ENCODE data around the gene ANKRD34C.

ANKRD34C gene

DNA sequence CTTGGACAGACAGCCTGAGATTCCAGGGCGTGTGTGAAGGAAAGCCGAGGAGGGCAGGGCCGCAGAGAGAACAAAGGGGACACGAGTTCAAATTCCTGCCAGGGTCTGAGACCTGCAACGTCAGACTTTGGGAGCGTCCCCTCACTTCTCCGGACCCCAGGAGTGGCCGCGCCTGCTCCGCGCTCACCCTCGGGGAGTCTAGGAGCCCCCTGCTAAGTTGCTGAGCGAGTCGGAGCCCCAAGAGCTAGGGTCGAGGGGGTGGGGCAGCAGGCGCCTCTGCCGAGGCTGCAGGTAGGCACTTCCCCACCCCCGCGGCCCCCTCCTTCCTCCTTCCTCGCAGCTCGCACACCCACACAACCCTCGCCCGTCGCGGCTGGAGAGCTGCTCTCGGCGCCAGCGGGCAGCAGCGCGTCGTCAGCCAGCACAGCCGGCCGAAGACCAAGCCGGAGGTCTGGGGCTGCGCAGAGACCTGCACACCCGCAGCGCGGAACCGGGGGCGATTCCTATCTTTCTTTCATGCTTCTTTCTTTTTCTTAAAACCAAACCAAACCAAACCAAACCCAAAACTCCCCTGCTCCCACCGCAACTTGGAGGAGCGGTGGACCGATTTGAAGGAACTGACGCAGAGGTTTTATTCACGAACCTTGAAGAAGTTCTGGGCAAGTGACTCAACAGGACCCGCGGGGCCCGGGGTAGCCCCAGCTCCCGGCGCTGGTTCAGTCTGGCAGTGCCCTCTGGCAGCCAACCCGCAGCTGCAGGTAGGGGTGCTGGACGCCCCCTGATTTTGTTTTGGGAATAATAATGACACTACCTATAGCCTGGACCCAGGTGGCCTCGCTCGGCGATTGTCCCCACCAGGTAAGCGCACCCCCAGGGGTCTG lies at the start of gene ANKRD34C:
TSS of gene ANKRD34C (plus strand) at position 352 of the 881 bp plus-strand sequence. CDS start 10,563 bp downstream, outside the sequence.
- FAIRE-seq: no peak

DNA sequence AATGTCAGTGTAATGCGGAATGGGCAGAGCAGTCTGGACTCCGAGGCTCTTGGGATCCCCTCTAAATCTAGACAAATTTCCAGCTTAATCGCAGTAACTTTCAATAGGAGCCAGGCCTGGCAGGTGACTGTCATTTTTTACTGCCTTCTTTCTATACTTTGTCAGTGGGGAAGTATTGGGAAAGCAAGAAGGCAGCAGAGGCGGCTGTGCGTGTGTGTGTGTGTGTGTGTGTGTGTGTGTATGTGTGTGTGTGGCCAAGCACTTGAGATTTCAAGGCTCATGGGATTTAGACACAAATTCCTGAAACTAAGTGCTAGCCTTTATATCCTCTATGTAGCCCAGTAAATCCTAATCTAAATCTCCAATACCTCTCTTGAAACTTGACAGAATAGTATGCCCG lies 49.3 kb upstream of the ANKRD34C start:
- no peak for FAIRE-seq

DNA sequence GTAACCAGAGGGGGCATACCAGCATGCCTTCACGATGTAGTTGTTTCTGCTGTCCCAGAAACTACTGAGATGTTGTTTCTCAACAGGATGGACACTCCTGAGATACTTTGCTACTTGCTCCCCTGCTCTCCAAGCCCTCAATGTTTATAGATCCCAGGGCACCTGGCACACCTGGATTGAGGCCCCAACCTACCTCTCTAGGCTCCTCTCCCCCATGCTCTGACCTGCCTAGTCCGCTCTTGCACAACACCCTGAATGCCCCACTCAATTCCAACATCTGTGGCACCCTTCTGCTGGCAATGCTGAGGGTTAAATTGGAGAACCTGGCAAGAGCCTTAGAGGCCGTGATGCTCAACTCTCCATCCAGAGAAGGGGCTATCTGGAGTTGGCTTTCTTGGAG lies 42.5 kb upstream of the ANKRD34C start:
- no peak for FAIRE-seq

DNA sequence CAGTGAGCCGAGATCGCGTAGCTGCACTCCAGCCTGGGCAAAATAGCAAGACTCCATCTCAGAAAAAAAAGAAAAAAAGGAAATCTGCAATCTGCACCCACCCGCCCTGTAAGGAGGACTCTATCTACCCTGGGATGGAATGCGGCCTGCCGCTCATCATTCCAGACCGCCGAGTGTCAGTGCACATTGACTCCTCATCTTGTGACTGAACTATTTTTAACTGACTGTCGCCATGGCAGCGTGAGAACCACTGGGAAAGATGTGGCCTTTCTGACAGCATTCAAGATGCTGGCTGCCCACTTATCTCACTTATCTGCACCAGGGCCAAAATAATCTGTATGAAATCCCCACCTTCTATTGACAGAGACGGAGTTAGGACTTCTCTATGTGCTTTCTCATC lies 38.8 kb upstream of the ANKRD34C start:
- no peak for FAIRE-seq

DNA sequence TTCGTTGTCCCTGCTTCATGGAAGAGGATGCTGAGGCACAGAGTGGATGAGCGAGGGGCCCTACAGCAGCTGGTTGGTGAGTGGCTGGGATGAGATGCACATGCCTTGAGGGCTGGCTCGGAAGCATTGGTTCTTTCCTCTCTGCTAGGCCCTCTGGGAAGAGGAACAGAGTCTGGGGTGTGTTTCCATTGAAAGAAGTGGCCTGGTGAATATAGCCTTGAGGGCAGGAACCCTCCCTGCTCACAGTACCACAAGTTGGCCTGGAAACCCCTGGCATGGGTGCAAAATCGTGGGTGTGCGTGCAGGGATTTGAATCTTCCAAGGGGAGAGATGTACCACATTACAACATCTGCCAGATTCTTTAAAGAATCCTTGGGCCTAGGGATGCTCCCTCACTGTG lies 37.6 kb upstream of the ANKRD34C start:
- no peak for FAIRE-seq

DNA sequence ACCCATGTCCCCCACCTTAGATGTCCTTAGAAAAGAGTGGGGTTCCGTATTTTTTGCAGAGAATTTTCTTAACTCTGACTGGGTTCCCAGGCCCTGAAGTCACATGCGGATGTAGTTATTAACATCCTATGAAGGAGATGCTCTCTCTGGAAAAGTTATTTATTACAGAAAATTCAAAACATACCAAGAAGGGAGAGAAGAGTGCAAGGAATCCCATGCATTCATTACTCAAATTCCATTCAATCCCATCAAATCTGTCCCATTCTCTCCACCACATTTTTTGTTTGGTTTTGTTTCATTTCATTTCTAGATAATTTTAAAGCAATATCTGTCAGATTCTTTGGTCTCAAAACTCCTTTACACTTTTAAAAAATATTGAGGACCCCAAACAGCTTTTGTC lies 34.3 kb upstream of the ANKRD34C start:
- FAIRE-seq: no peak

DNA sequence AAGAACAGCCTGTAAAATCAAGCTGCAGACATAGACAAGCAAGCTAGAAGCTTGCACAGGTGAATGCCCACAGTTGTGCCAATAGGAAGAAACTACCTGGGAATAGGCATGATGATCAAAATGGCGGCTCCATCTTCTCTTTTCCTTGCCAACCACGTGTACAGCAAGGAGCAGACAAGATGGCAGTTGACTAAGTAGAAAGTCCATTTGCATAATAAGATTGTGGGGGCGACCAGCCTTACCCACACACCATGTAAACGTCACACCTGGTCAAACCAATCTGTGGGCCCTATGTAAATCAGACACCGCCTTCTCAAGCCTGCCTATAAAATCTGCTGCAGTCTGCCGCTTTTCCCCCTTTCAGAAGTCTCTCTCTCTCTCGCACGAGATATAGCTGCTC lies 25.1 kb upstream of the ANKRD34C start:
- FAIRE-seq: no peak

DNA sequence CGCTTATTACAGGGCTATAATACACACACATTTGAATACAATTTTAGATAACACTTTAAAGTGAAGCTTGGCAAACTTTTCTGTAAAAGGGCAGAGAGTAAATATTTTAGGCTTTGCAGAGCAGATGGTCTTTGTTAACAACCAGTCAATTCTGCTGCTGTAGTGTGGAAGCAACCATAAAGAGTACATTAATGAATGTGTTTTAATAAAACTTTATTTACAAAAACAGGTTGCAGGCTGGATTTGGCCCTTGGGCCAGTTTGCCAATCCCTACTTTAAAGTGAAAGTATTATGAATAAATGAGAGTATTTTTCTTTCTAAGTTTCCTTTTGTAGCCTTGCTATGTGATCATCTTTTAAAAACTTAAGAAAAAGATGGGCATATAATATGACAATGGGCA lies 20.7 kb upstream of the ANKRD34C start:
- no peak for FAIRE-seq

DNA sequence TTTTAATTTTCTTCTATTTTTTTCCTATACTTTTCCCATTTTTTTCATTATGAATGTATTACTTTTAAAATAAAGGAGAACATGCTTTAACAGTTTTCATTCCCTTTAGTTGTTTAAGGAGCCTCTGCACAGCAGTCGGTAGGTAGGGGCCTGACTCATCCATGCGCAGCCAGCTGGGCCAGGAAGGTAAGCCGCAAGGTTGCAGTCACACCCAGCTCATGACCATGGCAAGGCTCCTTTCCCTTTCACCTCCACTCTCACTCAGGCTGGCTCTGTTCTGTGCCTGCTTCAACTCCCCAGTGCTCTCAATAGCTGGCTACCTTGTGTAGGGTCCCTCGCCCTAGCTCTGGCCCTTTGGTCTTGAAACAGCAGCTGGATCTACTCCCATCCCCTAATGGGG lies 17.4 kb upstream of the ANKRD34C start:
- FAIRE-seq: no peak

DNA sequence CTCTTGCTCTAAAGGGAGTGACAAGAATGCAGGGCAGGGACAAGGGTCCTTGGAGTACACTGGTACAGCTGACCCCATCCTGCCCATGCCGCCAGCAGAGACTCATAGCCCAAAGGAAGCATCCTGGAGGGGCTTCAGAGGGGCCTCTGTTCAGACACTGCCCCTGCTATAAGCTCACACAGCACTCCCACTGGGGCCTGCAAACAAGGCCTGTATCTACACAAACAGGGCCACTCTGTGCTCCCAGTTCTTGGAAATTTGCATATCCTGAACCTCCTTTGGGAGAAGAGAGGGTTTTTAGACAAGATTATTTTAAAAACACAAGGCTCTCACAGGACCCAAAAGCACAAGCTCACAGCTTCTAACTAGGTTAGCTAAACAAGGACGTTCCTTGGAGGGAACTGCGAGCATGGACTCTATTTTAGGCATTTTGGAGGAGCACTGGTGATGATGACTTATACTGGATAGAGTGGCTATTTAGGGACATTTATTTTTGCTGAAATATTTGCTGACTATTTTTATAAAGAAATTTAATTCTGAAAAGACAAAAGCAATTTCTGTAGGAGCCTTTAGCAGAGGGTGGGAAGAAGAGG lies 16.4 kb upstream of the ANKRD34C start:
- FAIRE-seq: no peak

DNA sequence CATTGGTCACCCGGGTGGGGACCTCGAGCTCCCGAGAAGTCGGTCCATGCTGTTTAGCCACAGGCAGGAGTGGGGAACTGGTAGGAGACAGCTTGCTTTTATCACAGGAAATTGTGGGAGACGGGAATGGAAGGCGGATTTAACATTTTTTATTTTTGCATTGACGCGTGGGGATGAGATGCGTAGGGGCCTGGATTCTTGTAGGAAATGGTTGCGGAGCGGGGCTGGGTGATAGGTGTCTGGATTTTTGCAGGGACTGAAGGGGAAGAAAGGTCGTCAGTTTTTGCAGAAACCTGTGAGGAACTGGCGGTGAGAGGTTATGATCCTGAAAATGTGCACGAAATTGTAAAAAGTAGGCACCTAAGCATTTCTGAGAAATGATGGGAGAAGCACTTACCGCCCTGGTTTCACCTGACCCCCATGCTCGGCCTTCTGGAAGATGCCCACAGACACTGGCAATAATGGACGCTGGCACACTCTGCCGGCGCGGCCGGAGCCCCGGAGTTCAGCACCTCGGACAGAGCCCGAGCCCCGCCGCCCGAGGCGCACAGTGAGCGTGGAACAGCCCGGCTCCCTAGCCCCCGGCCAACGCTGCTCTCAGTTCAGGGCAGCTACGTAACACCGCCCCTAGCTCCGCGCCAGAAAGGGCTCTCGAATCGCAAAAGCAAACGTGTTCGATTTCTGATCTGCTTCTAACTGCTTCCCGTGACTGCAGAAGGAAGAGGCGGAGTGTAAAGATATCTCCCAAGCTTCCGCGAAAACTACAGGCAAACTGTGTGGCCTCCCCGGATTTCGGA lies 928 bp downstream of the ANKRD34C start:
- FAIRE-seq: no peak

DNA sequence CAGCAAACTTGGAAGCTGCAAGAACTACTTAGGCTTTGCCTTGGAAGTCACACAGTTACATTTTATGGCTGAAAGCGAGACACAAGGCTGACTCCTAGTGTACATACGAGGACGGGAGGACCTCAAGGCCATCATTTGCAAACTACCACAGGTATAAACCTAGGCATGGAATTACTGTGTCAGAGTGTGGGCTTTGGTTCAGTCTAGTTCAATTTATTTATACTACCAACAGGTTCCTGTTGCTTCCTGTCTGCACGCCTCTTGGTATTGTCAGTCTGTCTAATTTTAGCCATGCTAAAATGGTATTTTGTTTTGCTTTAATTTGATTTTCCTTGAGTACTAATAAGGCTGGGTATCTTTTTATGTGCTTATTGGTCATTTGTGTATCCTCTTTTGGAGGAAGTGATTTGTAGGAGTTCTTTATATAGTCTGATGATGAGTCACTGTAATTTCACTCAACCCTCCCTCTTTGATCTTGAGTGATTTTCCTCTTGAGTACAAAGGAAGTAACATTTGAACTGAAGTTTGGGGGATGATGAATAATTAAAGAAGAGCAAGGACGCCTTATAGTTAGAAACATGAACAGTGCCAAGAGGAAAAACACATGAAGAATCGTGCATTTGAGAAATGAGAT lies 8.2 kb downstream of the ANKRD34C start:
- no peak for FAIRE-seq

DNA sequence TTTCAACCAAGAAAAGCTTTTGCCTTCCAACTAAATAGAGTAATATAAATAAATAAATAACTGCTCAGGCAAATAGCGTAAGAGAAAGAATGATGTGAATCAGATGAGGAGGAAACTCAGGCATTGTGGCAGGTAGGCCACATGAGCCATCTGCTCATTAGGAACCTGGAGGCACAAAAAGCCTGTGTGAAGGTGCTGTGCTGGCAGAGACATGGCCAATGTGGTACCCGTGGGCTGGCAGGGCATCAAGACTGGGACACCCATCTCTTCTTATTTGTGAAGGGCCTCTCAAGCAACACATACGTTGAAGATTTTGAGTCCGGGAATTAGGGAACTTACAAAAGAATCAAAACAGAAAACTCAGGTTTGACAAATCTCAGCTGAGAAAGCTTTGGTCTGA lies 9.5 kb downstream of the ANKRD34C start:
- FAIRE-seq: no peak

DNA sequence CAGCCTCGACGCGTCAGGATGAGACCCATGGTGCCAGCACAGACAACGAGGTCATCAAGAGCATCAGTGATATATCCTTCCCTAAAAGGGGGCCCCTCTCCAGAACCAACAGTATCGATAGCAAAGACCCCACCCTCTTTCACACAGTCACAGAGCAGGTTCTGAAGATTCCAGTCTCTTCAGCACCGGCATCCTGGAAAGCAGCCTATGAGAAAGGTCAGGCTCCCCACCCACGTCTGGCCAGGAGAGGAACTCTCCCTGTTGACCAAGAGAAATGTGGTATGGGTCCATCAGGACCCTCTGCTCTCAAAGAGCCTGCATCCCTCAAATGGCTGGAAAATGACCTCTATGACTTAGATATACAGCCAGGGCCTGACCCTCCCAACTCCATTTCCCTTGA lies 11.6 kb downstream of the ANKRD34C start:
- FAIRE-seq: no peak

DNA sequence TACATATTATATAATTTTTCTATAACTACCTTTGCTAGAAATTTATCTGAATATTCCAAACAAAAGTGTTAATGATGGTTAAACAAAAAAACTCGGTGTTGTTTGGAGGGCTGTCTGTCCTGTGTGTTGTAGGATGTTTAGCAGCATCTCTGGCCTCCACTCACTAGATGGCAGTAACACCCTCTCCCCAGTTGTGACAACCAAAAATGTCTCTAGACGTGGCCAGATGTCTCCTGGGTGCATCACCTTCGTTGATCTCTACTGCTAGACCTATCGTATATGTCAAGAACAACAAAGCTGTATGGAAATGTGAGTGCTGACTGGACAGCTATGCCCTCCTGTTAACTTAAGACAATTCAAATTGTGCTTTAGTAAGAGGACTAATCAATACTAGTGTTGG lies 14.1 kb downstream of the ANKRD34C start:
- FAIRE-seq: no peak

DNA sequence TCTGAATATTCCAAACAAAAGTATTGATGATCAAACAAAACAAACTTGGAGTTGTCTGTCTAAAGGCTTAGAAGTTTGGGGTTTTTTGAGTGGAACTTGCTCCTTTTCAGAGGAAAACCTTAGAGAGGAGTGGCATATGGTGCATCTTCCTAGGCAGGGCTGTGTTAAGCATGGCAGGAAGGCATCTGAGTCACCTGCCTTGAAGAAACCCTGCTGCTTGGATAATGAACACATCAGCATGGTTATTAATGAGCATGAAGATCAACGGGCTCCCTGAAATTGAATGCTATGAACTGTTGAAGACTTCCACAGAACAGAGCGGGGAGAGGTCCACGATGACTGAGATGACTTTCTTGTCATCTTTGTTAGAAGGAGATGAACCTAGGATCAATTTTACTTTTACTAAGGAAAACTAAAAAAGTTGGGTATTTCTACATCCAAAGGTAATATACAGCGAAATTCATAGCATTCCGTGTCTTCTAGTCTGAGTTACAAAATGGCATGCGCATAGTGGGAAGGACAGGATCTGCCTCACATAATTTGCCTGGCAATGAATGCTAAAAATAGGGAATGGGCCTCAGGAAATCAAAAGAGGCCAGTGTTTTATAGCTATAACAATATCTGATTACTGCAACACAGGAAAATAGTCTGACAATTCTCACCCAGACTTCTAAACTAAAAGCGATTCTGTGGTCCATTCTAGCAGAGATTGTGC lies 16.8 kb downstream of the ANKRD34C start:
- FAIRE-seq: no peak

DNA sequence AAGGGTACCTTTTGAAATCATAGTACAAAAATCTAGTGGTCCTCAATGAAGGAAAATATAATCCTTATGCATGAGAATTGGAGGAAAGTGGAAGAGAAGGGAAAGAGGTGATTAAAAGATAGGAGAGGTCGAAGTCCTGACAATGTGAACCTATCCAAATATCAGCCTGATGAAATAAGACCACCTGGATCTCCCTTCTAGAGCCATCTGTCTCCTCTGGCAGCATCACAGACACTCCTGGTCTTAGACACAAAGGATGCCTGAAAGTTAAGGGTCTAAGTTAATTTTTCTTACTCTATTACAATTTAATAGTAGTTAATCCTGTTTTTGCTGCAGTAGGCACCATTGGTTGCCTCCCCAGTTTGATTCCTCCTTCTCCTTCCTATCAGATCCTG lies 17.3 kb downstream of the ANKRD34C start:
- FAIRE-seq: no peak

DNA sequence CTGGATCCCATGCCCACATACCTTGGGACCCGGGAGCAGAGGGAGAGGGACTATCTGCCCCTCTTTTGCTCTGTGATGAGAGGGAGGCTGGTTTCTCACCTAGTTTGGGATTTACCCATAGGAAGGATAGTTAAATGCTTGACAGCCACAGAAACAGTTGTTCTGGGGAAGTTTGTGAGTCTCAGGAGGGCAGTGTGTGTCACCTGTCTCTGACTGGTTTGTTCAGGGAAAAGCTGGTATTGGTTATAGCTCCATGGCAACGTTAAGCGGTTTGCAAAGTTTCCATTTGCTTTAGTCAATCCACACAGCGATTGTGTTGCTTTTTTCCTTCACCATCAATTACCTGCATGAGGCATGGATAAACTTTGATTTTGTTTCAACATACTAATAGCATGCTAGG lies 24.7 kb downstream of the ANKRD34C start:
- FAIRE-seq: no peak

DNA sequence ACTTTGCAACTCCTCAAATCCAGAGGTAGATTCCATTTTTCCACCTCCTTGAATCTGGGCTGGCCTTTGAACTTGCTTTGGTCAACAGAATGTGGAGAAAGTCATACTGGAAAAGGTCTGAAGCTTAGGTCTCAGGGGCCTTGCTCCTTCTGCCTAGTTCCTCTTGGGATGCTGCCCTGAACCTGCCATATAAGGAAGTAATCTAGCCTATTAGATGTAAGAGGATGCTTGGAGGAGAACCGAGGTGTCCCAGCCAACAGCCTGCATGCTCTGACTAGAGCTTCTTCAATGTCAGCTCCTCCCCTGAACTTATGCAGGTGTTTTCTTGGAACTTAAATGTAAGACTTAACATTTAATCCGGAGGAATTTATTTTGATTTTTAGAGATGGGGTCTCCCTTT lies 26.4 kb downstream of the ANKRD34C start:
- no peak for FAIRE-seq

DNA sequence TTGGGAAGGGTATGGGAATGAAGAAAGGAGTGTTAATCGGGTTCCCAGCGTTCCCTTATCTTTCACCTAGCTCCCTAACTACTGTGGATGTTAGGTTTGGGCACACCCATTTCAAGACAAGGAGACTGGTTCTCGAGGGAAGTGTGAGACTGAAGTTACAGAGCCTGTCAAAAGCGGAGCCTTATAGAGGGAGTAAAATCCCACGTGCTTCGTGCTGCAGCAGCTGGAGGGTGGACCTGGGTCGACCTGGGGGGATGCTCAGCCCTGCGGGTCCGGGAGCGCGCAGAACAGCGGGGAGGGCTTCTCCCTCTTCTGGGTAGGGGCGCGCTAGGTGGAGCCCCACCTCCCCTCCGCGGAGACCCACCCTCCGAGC lies 28.1 kb downstream of the ANKRD34C start:
- FAIRE-seq: no peak

DNA sequence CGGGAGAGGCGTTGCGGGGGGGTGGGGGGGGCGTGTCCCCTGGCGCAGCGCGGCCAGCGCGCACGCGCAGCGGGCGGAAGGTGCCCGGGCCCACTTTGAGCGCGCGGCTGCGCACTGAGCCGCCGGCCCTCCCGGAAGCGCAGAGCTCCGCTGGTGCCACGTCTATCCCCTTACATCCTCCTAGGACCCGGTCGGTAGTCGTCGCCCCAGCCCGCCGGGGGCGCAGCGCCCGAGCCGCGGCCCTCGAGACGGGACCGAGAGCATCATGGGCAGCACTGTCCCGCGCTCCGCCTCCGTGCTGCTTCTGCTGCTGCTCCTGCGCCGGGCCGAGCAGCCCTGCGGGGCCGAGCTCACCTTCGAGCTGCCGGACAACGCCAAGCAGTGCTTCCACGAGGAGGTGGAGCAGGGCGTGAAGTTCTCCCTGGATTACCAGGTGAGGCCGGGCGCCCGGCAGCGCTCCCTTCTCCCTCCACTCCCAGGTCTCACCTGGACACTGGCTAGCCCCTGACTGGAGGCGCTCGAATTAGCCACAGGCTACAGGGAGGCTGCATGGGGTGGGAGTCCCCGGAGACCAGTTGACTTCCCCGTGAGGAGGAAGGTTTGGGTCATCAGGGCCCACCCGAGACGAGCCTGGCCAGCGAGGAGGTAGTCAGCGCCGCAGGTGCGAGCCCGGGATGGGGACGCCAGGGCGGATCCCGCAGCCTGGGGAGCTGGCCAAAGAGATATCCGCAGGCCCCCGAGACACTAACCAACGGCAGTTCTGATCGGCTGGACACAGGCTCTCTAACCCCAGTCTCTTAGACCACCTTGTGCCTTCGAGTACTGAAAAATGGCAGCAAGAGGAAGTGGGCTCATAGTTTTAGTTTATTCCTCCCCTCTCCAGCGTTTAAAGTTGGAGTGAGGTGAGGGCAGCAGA lies 28.7 kb downstream of the ANKRD34C start, which contains the start of gene TMED3:
TSS of gene TMED3 (plus strand) at position 128 of the 916 bp plus-strand sequence. CDS start at position 266, 138 bp downstream.
- no peak for FAIRE-seq

Measured in G401.6 (cell line).